ENCODE measurements around the gene TNRC6A. TPM values are rescaled to one million over a fixed set of nuclear protein-coding genes. Genes with fewer than 3 reads are reported as not detected.

Gene TNRC6A
- total RNA-seq, 1 experiment from 2014 or later: 84.8 TPM

DNA sequence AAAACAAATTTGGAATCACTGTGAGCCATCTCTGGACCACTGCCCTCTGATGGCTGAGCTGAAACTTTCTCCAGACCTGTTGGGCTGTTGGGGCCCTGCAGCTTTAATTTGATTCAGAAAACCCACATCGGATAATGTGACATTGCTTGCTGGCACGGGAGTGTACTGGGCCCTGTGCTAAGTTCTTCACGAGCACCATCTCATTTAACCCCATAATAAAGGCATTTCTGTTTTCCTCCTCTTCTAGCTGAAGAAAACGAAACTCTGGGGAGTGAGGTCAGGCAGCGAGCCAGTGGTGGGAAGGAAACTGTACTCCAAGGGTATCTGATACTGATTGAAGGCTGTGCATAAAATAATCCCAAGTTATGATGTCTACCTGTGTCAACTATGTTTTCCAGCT is 34.5 kb upstream of the TNRC6A start:
- no TSS peak for BruUV-seq (replicated peaks)
- no peak overlapping the region for H3K4me2 ChIP-seq
- no peaks in the 10 kb centered on the region for H3K36me3 ChIP-seq (ENCODE audit: low read depth)
- DNase-seq: no peak
- no peak overlapping the region for H2AFZ ChIP-seq
- no peaks in the 10 kb centered on the region for H3F3A ChIP-seq (ENCODE audit: insufficient read depth, low read depth)
- H4K20me1 ChIP-seq (ENCODE audit: insufficient read depth): no peaks in the 10 kb centered on the region
- no peaks in the 10 kb centered on the region for H3K79me2 ChIP-seq (ENCODE audit: low read depth)
- no peaks in the 10 kb centered on the region for H3K4me1 ChIP-seq (replicated peaks; ENCODE audit: insufficient read depth)
- H3K27ac ChIP-seq: no peak overlapping the region
- TF ChIP-seq EZH2 (IDR thresholded peaks at IDR 0.05; ENCODE audit: low read depth): no peak
- TF ChIP-seq, protein P1, sequence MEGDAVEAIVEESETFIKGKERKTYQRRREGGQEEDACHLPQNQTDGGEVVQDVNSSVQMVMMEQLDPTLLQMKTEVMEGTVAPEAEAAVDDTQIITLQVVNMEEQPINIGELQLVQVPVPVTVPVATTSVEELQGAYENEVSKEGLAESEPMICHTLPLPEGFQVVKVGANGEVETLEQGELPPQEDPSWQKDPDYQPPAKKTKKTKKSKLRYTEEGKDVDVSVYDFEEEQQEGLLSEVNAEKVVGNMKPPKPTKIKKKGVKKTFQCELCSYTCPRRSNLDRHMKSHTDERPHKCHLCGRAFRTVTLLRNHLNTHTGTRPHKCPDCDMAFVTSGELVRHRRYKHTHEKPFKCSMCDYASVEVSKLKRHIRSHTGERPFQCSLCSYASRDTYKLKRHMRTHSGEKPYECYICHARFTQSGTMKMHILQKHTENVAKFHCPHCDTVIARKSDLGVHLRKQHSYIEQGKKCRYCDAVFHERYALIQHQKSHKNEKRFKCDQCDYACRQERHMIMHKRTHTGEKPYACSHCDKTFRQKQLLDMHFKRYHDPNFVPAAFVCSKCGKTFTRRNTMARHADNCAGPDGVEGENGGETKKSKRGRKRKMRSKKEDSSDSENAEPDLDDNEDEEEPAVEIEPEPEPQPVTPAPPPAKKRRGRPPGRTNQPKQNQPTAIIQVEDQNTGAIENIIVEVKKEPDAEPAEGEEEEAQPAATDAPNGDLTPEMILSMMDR (conservative IDR thresholded peaks at IDR 0.05): no peak
- no peaks in the 10 kb centered on the region for H3K9me3 ChIP-seq (ENCODE audit: insufficient read depth, low read depth)
- POLR2A ChIA-PET (ENCODE audit: unreplicated experiment): no interaction called here
- no peak overlapping the region for H3K4me3 ChIP-seq
- intact Hi-C loops (cut with micrococcal nuclease; ENCODE audit: unreplicated experiment): no loop called here
- no peaks in the 10 kb centered on the region for H3K27me3 ChIP-seq (ENCODE audit: insufficient read depth, low read depth)
- CTCF ChIA-PET: interaction anchor here (0.5 kb wide), 1 partner anchor 14 kb away, joined by 3 read pairs; no protein-coding TSS in a partner anchor
- no peaks in the 10 kb centered on the region for H3K9me2 ChIP-seq (ENCODE audit: insufficient read depth)

DNA sequence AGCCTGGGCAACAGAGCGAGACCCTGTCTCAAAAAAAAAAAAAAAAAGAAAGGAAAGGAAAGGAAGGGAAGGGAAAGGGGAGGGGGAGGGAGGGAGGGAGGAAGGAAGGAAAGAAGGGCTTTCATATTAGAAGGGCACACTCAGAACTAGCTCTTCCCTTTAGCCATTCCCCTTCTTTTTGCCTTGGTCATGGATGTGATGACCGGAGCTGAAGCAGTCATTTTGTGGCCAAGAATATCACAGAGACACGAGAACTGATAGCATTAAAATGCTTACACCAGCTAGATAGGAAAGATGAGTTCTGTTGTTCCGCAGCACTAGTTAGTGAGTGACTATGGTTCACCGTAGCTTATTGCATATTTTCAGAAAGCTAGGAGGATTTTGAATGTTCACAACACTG is 32.8 kb upstream of the TNRC6A start:
- Histone ChIP-seq H3K4me3 (no peak overlapping the region), H3K4me2 (no peak overlapping the region), H3K27me3 (ENCODE audit: insufficient read depth, low read depth) (no peaks in the 10 kb centered on the region), H3F3A (ENCODE audit: insufficient read depth, low read depth) (peaks cover 12% of the 10 kb centered on the region), H3K79me2 (ENCODE audit: low read depth) (no peaks in the 10 kb centered on the region), H3K27ac (no peak overlapping the region), H2AFZ (no peak overlapping the region), H4K20me1 (ENCODE audit: insufficient read depth) (no peaks in the 10 kb centered on the region), H3K36me3 (ENCODE audit: low read depth) (no peaks in the 10 kb centered on the region), H3K9me3 (ENCODE audit: insufficient read depth, low read depth) (no peaks in the 10 kb centered on the region), H3K4me1 (replicated peaks; ENCODE audit: insufficient read depth) (peaks cover 14% of the 10 kb centered on the region), H3K9me2 (ENCODE audit: insufficient read depth) (no peaks in the 10 kb centered on the region)
- intact Hi-C loops (cut with micrococcal nuclease; ENCODE audit: unreplicated experiment): no loop called here
- no TSS peak for BruUV-seq (replicated peaks)
- no peak for DNase-seq
- ChIA-PET CTCF (interaction anchor here (0.6 to 0.7 kb wide), 3 partner anchors 34 to 130 kb away, joined by 4 to 7 read pairs (median 6); no protein-coding TSS in a partner anchor), POLR2A (ENCODE audit: unreplicated experiment) (no interaction called here)
- TF ChIP-seq, protein P1 (conservative IDR thresholded peaks at IDR 0.05): no peak
- no peak for TF ChIP-seq EZH2 (IDR thresholded peaks at IDR 0.05; ENCODE audit: low read depth)

DNA sequence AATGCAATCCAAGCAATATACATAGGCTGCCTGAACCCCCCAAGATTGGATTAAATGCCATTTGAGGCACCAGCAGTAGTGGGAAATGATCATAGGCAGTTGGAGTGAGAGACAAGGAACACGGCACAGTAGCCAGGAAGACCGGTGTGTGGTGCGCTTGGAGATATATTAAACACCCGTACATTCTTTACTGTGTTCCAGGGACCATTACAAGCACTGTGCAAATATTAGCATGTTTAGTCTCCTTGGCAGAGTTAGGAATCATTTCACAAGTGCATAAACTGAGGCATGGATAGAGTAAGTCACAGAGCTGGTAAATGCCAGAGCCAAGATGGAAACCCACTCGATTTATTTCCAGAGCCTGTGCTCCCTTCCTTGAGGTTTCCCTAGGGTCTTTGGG is 31.1 kb upstream of the TNRC6A start:
- Histone ChIP-seq H3K4me2 (no peak overlapping the region), H3F3A (ENCODE audit: insufficient read depth, low read depth) (peaks cover 27% of the 10 kb centered on the region), H3K4me3 (no peak overlapping the region), H2AFZ (no peak overlapping the region), H4K20me1 (ENCODE audit: insufficient read depth) (no peaks in the 10 kb centered on the region), H3K9me2 (ENCODE audit: insufficient read depth) (no peaks in the 10 kb centered on the region), H3K9me3 (ENCODE audit: insufficient read depth, low read depth) (no peaks in the 10 kb centered on the region), H3K27ac (no peak overlapping the region), H3K36me3 (ENCODE audit: low read depth) (no peaks in the 10 kb centered on the region), H3K4me1 (replicated peaks; ENCODE audit: insufficient read depth) (peaks cover 30% of the 10 kb centered on the region), H3K27me3 (ENCODE audit: insufficient read depth, low read depth) (no peaks in the 10 kb centered on the region), H3K79me2 (ENCODE audit: low read depth) (no peaks in the 10 kb centered on the region)
- TF ChIP-seq, protein P1 (conservative IDR thresholded peaks at IDR 0.05): no peak
- TF ChIP-seq EZH2 (IDR thresholded peaks at IDR 0.05; ENCODE audit: low read depth): no peak
- DNase-seq: no peak
- ChIA-PET CTCF (no interaction called here), POLR2A (ENCODE audit: unreplicated experiment) (no interaction called here)
- intact Hi-C loops (cut with micrococcal nuclease; ENCODE audit: unreplicated experiment): no loop called here
- no TSS peak for BruUV-seq (replicated peaks)
